ENCODE results near the gene NSMCE3. TPM values are rescaled to one million over a fixed set of nuclear protein-coding genes. Genes with fewer than 3 reads are reported as not detected.

NSMCE3 gene
- polyA plus RNA-seq, 1 donor from 2014 or later, result 15.1 TPM

DNA sequence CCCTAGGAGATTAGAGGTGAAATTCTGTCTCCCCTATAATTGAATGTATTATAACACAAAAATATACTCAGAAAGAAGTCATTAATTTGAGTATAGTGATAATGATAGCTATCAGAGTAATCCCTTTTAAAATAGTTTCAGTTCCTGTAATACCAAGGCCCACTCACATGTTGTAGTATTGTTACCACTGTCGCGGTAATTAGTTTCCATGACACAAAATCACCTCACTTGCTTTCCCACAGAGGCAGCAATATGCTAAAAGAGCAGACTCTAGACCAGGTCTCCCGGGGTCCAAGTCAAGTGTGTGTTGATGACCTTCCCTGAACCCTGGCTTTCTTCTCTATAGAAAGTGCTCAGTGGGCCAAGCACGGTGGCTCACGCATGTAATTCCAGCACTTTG, 39.5 kb upstream of the NSMCE3 start:
- no peaks in the 10 kb centered on the region for H4K20me1 ChIP-seq (ENCODE audit: insufficient read depth)
- no peak overlapping the region for H3K27ac ChIP-seq (ENCODE audit: low read length)
- no peaks in the 10 kb centered on the region for H3K79me2 ChIP-seq (replicated peaks; ENCODE audit: insufficient read depth, low read length)
- H2AFZ ChIP-seq (ENCODE audit: low read depth, low read length), result no peak overlapping the region
- H3K36me3 ChIP-seq (ENCODE audit: insufficient read depth, low read length), result no peaks in the 10 kb centered on the region
- no peaks in the 10 kb centered on the region for H3K9me2 ChIP-seq (ENCODE audit: insufficient read depth, low read length)
- H3K9me3 ChIP-seq (ENCODE audit: low read length), result no peaks in the 10 kb centered on the region
- TF ChIP-seq RAD21 (conservative IDR thresholded peaks at IDR 0.05) (no peak), TAF1 (IDR thresholded peaks at IDR 0.05; ENCODE audit: low read depth) (no peak)
- H3K9ac ChIP-seq (ENCODE audit: low read length), result no peak overlapping the region
- no peak overlapping the region for H3K4me2 ChIP-seq (ENCODE audit: low read length)
- no peak overlapping the region for H3K4me3 ChIP-seq (ENCODE audit: low read length)
- H3K27me3 ChIP-seq (ENCODE audit: insufficient read depth, low read depth, low read length), result no peaks in the 10 kb centered on the region
- no peaks in the 10 kb centered on the region for H3F3A ChIP-seq (ENCODE audit: insufficient read depth, low read length, poor library complexity, severe bottlenecking)

DNA sequence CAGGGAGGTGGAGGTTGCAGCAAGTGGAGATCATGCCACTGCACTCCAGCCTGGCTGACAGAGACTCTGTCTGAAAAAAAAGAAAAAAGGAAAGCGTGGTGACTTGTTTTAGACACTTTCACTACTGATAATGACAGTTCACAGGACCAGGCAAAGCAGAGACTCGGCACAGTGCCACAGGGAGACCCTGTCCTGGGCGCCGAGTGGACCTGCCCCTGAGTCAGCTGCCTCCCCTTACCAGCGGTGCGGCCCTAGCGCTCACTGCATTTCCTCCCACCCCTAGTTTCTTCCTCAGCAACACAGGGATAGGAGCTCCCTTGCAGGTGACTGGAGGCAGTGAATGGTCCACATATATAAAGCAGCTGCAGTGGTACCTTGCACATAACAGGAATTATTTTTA, 38.7 kb upstream of the NSMCE3 start:
- Histone ChIP-seq H2AFZ (ENCODE audit: low read depth, low read length) (no peak overlapping the region), H3K27me3 (ENCODE audit: insufficient read depth, low read depth, low read length) (no peaks in the 10 kb centered on the region), H3K36me3 (ENCODE audit: insufficient read depth, low read length) (no peaks in the 10 kb centered on the region), H3K27ac (ENCODE audit: low read length) (no peak overlapping the region), H4K20me1 (ENCODE audit: insufficient read depth) (no peaks in the 10 kb centered on the region), H3K9me3 (ENCODE audit: low read length) (no peaks in the 10 kb centered on the region), H3K79me2 (replicated peaks; ENCODE audit: insufficient read depth, low read length) (no peaks in the 10 kb centered on the region), H3K4me3 (ENCODE audit: low read length) (no peak overlapping the region), H3K4me2 (ENCODE audit: low read length) (no peak overlapping the region), H3K9ac (ENCODE audit: low read length) (no peak overlapping the region), H3F3A (ENCODE audit: insufficient read depth, low read length, poor library complexity, severe bottlenecking) (no peaks in the 10 kb centered on the region), H3K9me2 (ENCODE audit: insufficient read depth, low read length) (no peaks in the 10 kb centered on the region)
- TF ChIP-seq MXI1 (conservative IDR thresholded peaks at IDR 0.05; ENCODE audit: poor library complexity, severe bottlenecking) (no peak), POLR2AphosphoS5 (IDR thresholded peaks at IDR 0.05) (no peak), SMC3 (conservative IDR thresholded peaks at IDR 0.05; ENCODE audit: poor library complexity) (no peak)
- TF ChIP-seq, protein P1, sequence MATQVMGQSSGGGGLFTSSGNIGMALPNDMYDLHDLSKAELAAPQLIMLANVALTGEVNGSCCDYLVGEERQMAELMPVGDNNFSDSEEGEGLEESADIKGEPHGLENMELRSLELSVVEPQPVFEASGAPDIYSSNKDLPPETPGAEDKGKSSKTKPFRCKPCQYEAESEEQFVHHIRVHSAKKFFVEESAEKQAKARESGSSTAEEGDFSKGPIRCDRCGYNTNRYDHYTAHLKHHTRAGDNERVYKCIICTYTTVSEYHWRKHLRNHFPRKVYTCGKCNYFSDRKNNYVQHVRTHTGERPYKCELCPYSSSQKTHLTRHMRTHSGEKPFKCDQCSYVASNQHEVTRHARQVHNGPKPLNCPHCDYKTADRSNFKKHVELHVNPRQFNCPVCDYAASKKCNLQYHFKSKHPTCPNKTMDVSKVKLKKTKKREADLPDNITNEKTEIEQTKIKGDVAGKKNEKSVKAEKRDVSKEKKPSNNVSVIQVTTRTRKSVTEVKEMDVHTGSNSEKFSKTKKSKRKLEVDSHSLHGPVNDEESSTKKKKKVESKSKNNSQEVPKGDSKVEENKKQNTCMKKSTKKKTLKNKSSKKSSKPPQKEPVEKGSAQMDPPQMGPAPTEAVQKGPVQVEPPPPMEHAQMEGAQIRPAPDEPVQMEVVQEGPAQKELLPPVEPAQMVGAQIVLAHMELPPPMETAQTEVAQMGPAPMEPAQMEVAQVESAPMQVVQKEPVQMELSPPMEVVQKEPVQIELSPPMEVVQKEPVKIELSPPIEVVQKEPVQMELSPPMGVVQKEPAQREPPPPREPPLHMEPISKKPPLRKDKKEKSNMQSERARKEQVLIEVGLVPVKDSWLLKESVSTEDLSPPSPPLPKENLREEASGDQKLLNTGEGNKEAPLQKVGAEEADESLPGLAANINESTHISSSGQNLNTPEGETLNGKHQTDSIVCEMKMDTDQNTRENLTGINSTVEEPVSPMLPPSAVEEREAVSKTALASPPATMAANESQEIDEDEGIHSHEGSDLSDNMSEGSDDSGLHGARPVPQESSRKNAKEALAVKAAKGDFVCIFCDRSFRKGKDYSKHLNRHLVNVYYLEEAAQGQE (IDR thresholded peaks at IDR 0.05; ENCODE audit: borderline replicate concordance), result no peak

DNA sequence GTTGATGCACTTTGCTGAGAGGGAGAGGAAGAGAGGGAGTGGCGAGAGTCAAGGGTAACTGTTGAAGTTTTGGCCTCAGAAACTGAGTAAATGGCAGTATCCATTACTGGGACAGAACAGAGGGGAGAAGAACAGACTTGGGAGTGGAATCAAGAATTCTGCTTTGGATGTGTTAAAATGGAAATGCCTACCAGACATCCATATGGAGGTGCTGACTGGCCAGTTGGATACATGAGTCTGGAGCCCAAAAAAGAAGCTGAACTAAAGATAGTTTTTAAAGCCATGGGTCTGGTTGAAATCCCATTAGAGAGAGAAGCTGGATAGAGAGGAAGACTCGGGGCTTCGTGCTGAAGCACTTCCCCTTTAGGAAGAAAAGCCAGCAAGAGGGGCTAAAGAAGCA, 35.9 kb upstream of the NSMCE3 start:
- Histone ChIP-seq H3K9me3 (ENCODE audit: low read length) (no peaks in the 10 kb centered on the region), H3K9me2 (ENCODE audit: insufficient read depth, low read length) (no peaks in the 10 kb centered on the region), H3K27me3 (ENCODE audit: insufficient read depth, low read depth, low read length) (no peaks in the 10 kb centered on the region), H3K79me2 (replicated peaks; ENCODE audit: insufficient read depth, low read length) (no peaks in the 10 kb centered on the region), H3K4me3 (ENCODE audit: low read length) (no peak overlapping the region), H3K36me3 (ENCODE audit: insufficient read depth, low read length) (no peaks in the 10 kb centered on the region), H3K27ac (ENCODE audit: low read length) (no peak overlapping the region), H3F3A (ENCODE audit: insufficient read depth, low read length, poor library complexity, severe bottlenecking) (no peaks in the 10 kb centered on the region), H3K9ac (ENCODE audit: low read length) (no peak overlapping the region), H3K4me2 (ENCODE audit: low read length) (no peak overlapping the region), H2AFZ (ENCODE audit: low read depth, low read length) (no peak overlapping the region), H4K20me1 (ENCODE audit: insufficient read depth) (no peaks in the 10 kb centered on the region)
- TF ChIP-seq EZH2 (IDR thresholded peaks at IDR 0.05; ENCODE audit: borderline replicate concordance, insufficient read depth, low read length, poor library complexity, severe bottlenecking) (no peak), POLR2AphosphoS5 (IDR thresholded peaks at IDR 0.05) (no peak), MXI1 (conservative IDR thresholded peaks at IDR 0.05; ENCODE audit: poor library complexity, severe bottlenecking) (no peak), TAF1 (IDR thresholded peaks at IDR 0.05; ENCODE audit: low read depth) (no peak), EP300 (conservative IDR thresholded peaks at IDR 0.05; ENCODE audit: poor library complexity, severe bottlenecking) (no peak), RAD21 (conservative IDR thresholded peaks at IDR 0.05) (no peak), SMC3 (conservative IDR thresholded peaks at IDR 0.05; ENCODE audit: poor library complexity) (no peak)
- TF ChIP-seq, protein P1 (IDR thresholded peaks at IDR 0.05; ENCODE audit: borderline replicate concordance), result no peak
- TF ChIP-seq, protein P2, sequence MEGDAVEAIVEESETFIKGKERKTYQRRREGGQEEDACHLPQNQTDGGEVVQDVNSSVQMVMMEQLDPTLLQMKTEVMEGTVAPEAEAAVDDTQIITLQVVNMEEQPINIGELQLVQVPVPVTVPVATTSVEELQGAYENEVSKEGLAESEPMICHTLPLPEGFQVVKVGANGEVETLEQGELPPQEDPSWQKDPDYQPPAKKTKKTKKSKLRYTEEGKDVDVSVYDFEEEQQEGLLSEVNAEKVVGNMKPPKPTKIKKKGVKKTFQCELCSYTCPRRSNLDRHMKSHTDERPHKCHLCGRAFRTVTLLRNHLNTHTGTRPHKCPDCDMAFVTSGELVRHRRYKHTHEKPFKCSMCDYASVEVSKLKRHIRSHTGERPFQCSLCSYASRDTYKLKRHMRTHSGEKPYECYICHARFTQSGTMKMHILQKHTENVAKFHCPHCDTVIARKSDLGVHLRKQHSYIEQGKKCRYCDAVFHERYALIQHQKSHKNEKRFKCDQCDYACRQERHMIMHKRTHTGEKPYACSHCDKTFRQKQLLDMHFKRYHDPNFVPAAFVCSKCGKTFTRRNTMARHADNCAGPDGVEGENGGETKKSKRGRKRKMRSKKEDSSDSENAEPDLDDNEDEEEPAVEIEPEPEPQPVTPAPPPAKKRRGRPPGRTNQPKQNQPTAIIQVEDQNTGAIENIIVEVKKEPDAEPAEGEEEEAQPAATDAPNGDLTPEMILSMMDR (IDR thresholded peaks at IDR 0.05; ENCODE audit: poor library complexity, severe bottlenecking), result no peak
